HepG2 (cell line): ENCODE results near the gene CEBPE.

Experiments used
- DPF2 ChIP-seq: sonication (generic); formaldehyde crosslinking; IDR thresholded peaks from 2 replicates; pipeline ENCODE4 v1.4.0; 2020; ENCODE audit warnings: mild to moderate bottlenecking, low read depth, missing genetic modification reagents, borderline replicate concordance
- HDAC2 ChIP-seq: sonication (generic); formaldehyde crosslinking; IDR thresholded peaks from 2 replicates; pipeline ENCODE4 v1.4.0; 2020; ENCODE audit warnings: missing genetic modification reagents
- ZNF770 ChIP-seq: sonication (generic); formaldehyde crosslinking; IDR thresholded peaks from 2 replicates; pipeline ENCODE4 v1.5.0; 2020; ENCODE audit warnings: mild to moderate bottlenecking, missing genetic modification reagents

GRCh38 chr14:23137192-23137812 lies 18.2 kb upstream of the CEBPE start:
- no peak for TF ChIP-seq DPF2 (CRISPR knock-in tag)
- no peak for TF ChIP-seq ZNF770 (CRISPR knock-in tag)
- no peak for TF ChIP-seq HDAC2 (CRISPR knock-in tag)
